Gastrocnemius medialis (tissue), 4 donors: ENCODE data around the gene CTBP2.

Experiments
- POLR2A ChIP-seq, 2 donors: fragments of 450-650 bp; IDR thresholded peaks; one replicate each; pipeline ENCODE4 v1.6.1; 2017; ENCODE audit warnings: antibody characterized with exemption in 2 of 2, mild to moderate bottlenecking in 2 of 2, moderate library complexity in 2 of 2
- TF ChIP-seq, protein P1 (sequence below), 5 experiments: fragments of 450-650 bp in 3 of 5; fragments of 200-600 bp in 2 of 5; sonication (generic) in 2 of 5; IDR thresholded peaks in 4 of 5; conservative IDR thresholded peaks in 1 of 5; 1 replicate in 4 of 5; 2 replicates in 1 of 5; pipeline ENCODE4 v1.5.1; 2016 to 2019; ENCODE audit warnings: antibody characterized with exemption in 5 of 5, mild to moderate bottlenecking in 3 of 5, moderate library complexity in 3 of 5

DNA sequence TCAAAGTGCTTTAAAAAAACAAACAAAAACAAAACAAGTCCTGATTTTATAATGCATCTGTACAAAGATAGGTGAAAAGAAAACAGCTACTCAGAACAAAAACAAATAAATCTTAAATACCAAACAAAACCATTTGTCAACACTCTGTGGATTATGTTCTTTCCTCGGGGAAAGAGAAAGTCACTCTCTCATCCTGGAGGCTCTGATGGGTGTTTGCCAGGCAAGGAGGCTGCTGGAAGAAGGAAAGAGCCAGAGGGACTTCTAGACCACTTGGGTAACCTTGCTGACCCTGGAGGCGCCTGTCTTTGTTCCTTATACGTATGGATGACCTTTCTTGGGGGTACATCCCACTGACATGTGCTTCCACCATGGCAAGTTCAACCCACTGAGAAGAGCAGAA is 125.7 kb downstream of the CTBP2 start:
- no peak for TF ChIP-seq POLR2A (IDR thresholded peaks at IDR 0.05)
- TF ChIP-seq, protein P1, sequence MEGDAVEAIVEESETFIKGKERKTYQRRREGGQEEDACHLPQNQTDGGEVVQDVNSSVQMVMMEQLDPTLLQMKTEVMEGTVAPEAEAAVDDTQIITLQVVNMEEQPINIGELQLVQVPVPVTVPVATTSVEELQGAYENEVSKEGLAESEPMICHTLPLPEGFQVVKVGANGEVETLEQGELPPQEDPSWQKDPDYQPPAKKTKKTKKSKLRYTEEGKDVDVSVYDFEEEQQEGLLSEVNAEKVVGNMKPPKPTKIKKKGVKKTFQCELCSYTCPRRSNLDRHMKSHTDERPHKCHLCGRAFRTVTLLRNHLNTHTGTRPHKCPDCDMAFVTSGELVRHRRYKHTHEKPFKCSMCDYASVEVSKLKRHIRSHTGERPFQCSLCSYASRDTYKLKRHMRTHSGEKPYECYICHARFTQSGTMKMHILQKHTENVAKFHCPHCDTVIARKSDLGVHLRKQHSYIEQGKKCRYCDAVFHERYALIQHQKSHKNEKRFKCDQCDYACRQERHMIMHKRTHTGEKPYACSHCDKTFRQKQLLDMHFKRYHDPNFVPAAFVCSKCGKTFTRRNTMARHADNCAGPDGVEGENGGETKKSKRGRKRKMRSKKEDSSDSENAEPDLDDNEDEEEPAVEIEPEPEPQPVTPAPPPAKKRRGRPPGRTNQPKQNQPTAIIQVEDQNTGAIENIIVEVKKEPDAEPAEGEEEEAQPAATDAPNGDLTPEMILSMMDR (IDR thresholded peaks at IDR 0.05 in 4 of 5, conservative IDR thresholded peaks at IDR 0.05 in 1 of 5), result no peak
